H9 (cell line): ENCODE results near the gene SNRNP40. TPM values are rescaled to one million over a fixed set of nuclear protein-coding genes. Genes with fewer than 3 reads are reported as not detected.

Source experiments
- DNase-seq: peaks from one replicate; pipeline ENCODE4 v3.0.0-alpha.2; 2017
- H2AFZ ChIP-seq: one replicate; pipeline ENCODE4 v1.6.1; 2013; ENCODE audit warnings: mild to moderate bottlenecking, low read length, control low read depth, moderate library complexity
- H2AK5ac ChIP-seq: 2 replicates; pipeline ENCODE4 v1.6.1; 2013; ENCODE audit warnings: low read length, control low read depth, mixed read lengths; ENCODE audit not compliant: insufficient read length
- H2BK120ac ChIP-seq: one replicate; pipeline ENCODE4 v1.6.1; 2013; ENCODE audit warnings: low read depth, mild to moderate bottlenecking, low read length, control low read depth, inconsistent platforms; ENCODE audit not compliant: poor library complexity, severe bottlenecking
- H2BK12ac ChIP-seq: 2 replicates; pipeline ENCODE4 v1.6.1; 2013; ENCODE audit warnings: low read length, control low read depth, mixed read lengths, low read depth; ENCODE audit not compliant: insufficient read length
- H2BK15ac ChIP-seq: 2 replicates; pipeline ENCODE4 v1.6.1; 2013; ENCODE audit warnings: low read depth, low read length, control low read depth
- H2BK20ac ChIP-seq: one replicate; pipeline ENCODE4 v1.6.1; 2013; ENCODE audit warnings: low read depth, mild to moderate bottlenecking, low read length, control low read depth, inconsistent platforms; ENCODE audit not compliant: poor library complexity, severe bottlenecking
- H2BK5ac ChIP-seq: 2 replicates; pipeline ENCODE4 v1.6.1; 2013; ENCODE audit warnings: low read length, control low read depth, mixed read lengths; ENCODE audit not compliant: insufficient read length
- H3K14ac ChIP-seq: 2 replicates; pipeline ENCODE4 v1.6.1; 2013; ENCODE audit warnings: low read length, control low read depth; ENCODE audit not compliant: insufficient read depth
- H3K18ac ChIP-seq: 2 replicates; pipeline ENCODE4 v1.6.1; 2013; ENCODE audit warnings: low read depth, mild to moderate bottlenecking, mixed read lengths, low read length, control low read depth; ENCODE audit not compliant: insufficient read length
- H3K23ac ChIP-seq: 2 replicates; pipeline ENCODE4 v1.6.1; 2013; ENCODE audit warnings: low read length, control low read depth, mixed read lengths, low read depth; ENCODE audit not compliant: insufficient read length
- H3K23me2 ChIP-seq: 2 replicates; pipeline ENCODE4 v1.6.1; 2013; ENCODE audit warnings: low read depth, mild to moderate bottlenecking, mixed read lengths, low read length, control low read depth; ENCODE audit not compliant: insufficient read length, poor library complexity, severe bottlenecking
- H3K27ac ChIP-seq: 2 replicates; pipeline ENCODE4 v1.5.1; 2013; ENCODE audit warnings: low read length, control low read depth, mixed read lengths, low read depth; ENCODE audit not compliant: insufficient read length
- H3K27me3 ChIP-seq: 2 replicates; pipeline ENCODE4 v1.6.1; 2013; ENCODE audit warnings: low read length, control low read depth, inconsistent platforms; ENCODE audit not compliant: insufficient read depth
- H3K4ac ChIP-seq: 2 replicates; pipeline ENCODE4 v1.6.1; 2013; ENCODE audit warnings: low read depth, mild to moderate bottlenecking, control low read depth, inconsistent platforms, low read length, moderate library complexity
- H3K4me1 ChIP-seq: 2 replicates; pipeline ENCODE4 v1.6.1; 2013; ENCODE audit warnings: low read length, control low read depth, inconsistent platforms; ENCODE audit not compliant: insufficient read depth
- H3K4me2 ChIP-seq: 2 replicates; pipeline ENCODE4 v1.6.1; 2013; ENCODE audit warnings: low read length, control low read depth, mixed read lengths; ENCODE audit not compliant: insufficient read length, insufficient read depth
- H3K56ac ChIP-seq: 2 replicates; pipeline ENCODE4 v1.6.1; 2013; ENCODE audit warnings: low read depth, mild to moderate bottlenecking, mixed read lengths, low read length, control low read depth; ENCODE audit not compliant: insufficient read length
- H3K79me1 ChIP-seq: 2 replicates; pipeline ENCODE4 v1.6.1; 2013; ENCODE audit warnings: low read depth, mild to moderate bottlenecking, moderate library complexity, low read length, control low read depth, inconsistent platforms; ENCODE audit not compliant: insufficient read depth, poor library complexity, severe bottlenecking
- H3K79me2 ChIP-seq: 2 replicates; pipeline ENCODE4 v1.6.1; 2013; ENCODE audit warnings: low read length, control low read depth, inconsistent platforms; ENCODE audit not compliant: insufficient read depth
- H3K9ac ChIP-seq: 2 replicates; pipeline ENCODE4 v1.6.1; 2013; ENCODE audit warnings: low read length, control low read depth, mixed read lengths; ENCODE audit not compliant: insufficient read length; ENCODE audit errors: extremely low read depth
- H3K9me3 ChIP-seq: one replicate; pipeline ENCODE4 v1.6.1; 2013; ENCODE audit warnings: low read depth, low read length, inconsistent platforms; ENCODE audit not compliant: control insufficient read depth
- H3T11ph ChIP-seq: one replicate; pipeline ENCODE4 v1.6.1; 2013; ENCODE audit warnings: mild to moderate bottlenecking, low read length, control low read depth, inconsistent platforms
- H4K20me1 ChIP-seq: one replicate; pipeline ENCODE4 v1.6.1; 2013; ENCODE audit not compliant: control insufficient read depth, insufficient read length, insufficient read depth
- H4K5ac ChIP-seq: 2 replicates; pipeline ENCODE4 v1.6.1; 2013; ENCODE audit warnings: low read depth, mild to moderate bottlenecking, mixed read lengths, low read length, control low read depth; ENCODE audit not compliant: insufficient read length
- H4K8ac ChIP-seq: replicated peaks from 2 replicates; pipeline ENCODE4 v1.6.1; 2013; ENCODE audit warnings: low read length, control low read depth, mixed read lengths, low read depth; ENCODE audit not compliant: insufficient read length
- H4K91ac ChIP-seq: 2 replicates; pipeline ENCODE4 v1.6.1; 2013; ENCODE audit warnings: low read depth, mild to moderate bottlenecking, moderate library complexity, mixed read lengths, low read length, control low read depth; ENCODE audit not compliant: insufficient read length
- H3K27ac Mint-ChIP-seq, 3 experiments: 2 replicates in 2 of 3; 3 replicates in 1 of 3; pipeline ENCODE4 v1.8.0; 2020 to 2021; ENCODE audit warnings: mixed read lengths in 3 of 3, mild to moderate bottlenecking in 1 of 3, moderate library complexity in 1 of 3
- H3K27me3 Mint-ChIP-seq: 2 replicates; pipeline ENCODE4 v1.8.0; 2021; ENCODE audit warnings: low read depth, mild to moderate bottlenecking, moderate library complexity, mixed read lengths
- H3K36me3 Mint-ChIP-seq, 3 experiments: 2 replicates in 2 of 3; 3 replicates in 1 of 3; pipeline ENCODE4 v1.8.0; 2020 to 2021; ENCODE audit warnings: low read depth in 3 of 3, mixed read lengths in 3 of 3; ENCODE audit not compliant: insufficient read depth in 1 of 3
- H3K4me1 Mint-ChIP-seq, 2 experiments: 2 replicates each; pipeline ENCODE4 v1.8.0; 2020; ENCODE audit warnings: mixed read lengths in 2 of 2
- H3K4me3 Mint-ChIP-seq, 2 experiments: 2 replicates in 1 of 2; 3 replicates in 1 of 2; pipeline ENCODE4 v1.8.0; 2020 to 2021; ENCODE audit warnings: mild to moderate bottlenecking in 2 of 2, mixed read lengths in 2 of 2, moderate library complexity in 1 of 2
- H3K9me3 Mint-ChIP-seq, 2 experiments: 2 replicates in 1 of 2; 3 replicates in 1 of 2; pipeline ENCODE4 v1.8.0; 2020; ENCODE audit warnings: mild to moderate bottlenecking in 2 of 2, mixed read lengths in 2 of 2, moderate library complexity in 1 of 2
- CTCF ChIP-seq: fragments of 200-600 bp; sonication (generic); conservative IDR thresholded peaks from 3 replicates; pipeline ENCODE4 v1.8.0; 2021; ENCODE audit warnings: antibody characterized with exemption, mild to moderate bottlenecking
- WGBS: extraction: QIAGEN DNeasy Blood & Tissue Kit; methylation state at CpG from one replicate; pipeline ENCODE4 v1.1.7; 2013; ENCODE audit warnings: missing lambda C conversion rate, low lambda C conversion rate, mixed read lengths; ENCODE audit not compliant: insufficient read length; ENCODE audit errors: extremely low coverage; 5-methylcytosine and 5-hydroxymethylcytosine counted together
- total RNA-seq: library from RNA; stranded (reverse); gene quantifications from 2 replicates; pipeline ENCODE4 v1.2.1, GENCODE V29; 2021

Gene SNRNP40
- total RNA-seq, 1 experiment from 2014 or later = 132 TPM

GRCh38 chr1:31244326-31244725, 52.3 kb downstream of the SNRNP40 start:
- no peaks in the 10 kb centered on the region for H3K27me3 ChIP-seq
- H2BK5ac ChIP-seq = no peak overlapping the region
- no peaks in the 10 kb centered on the region for H3K9me3 ChIP-seq
- no peaks in the 10 kb centered on the region for H3K79me1 ChIP-seq
- no peak overlapping the region for H3K4me2 ChIP-seq
- H2AFZ ChIP-seq = no peak overlapping the region
- no peaks in the 10 kb centered on the region for H3K79me2 ChIP-seq
- H2BK20ac ChIP-seq = no peak overlapping the region
- no peak overlapping the region for H3K4ac ChIP-seq
- H3K27ac Mint-ChIP-seq = no peak overlapping the region
- TF ChIP-seq CTCF = no peak
- no peaks in the 10 kb centered on the region for H3K4me1 ChIP-seq
- no peak overlapping the region for H3K4me3 Mint-ChIP-seq
- no peak overlapping the region for H3K18ac ChIP-seq
- H3K14ac ChIP-seq = no peak overlapping the region; the same call in 1 of the 2 replicates
- H2BK12ac ChIP-seq = no peak overlapping the region
- no peaks in the 10 kb centered on the region for H3K9me3 Mint-ChIP-seq
- H3K9ac ChIP-seq = no peak overlapping the region
- H3K23ac ChIP-seq = no peak overlapping the region
- peaks cover 8% of the 10 kb centered on the region for H3K23me2 ChIP-seq
- no CpG with 5 or more reads among the region's 4 CpGs for WGBS
- H2AK5ac ChIP-seq = no peak overlapping the region
- H3T11ph ChIP-seq = no peak overlapping the region
- no peak overlapping the region for H3K56ac ChIP-seq
- DNase-seq = no peak
- H4K91ac ChIP-seq = no peak overlapping the region
- H2BK15ac ChIP-seq = no peak overlapping the region
- H4K5ac ChIP-seq = no peak overlapping the region
- no peak overlapping the region for H3K27ac ChIP-seq
- H3K36me3 Mint-ChIP-seq = no peaks in the 10 kb centered on the region
- peaks cover 16 to 20% of the 10 kb centered on the region in 2 experiments for H3K4me1 Mint-ChIP-seq
- no peak overlapping the region for H2BK120ac ChIP-seq
- H3K27me3 Mint-ChIP-seq = peaks cover 32% of the 10 kb centered on the region
- no peak overlapping the region for H4K8ac ChIP-seq
- H4K20me1 ChIP-seq = no peaks in the 10 kb centered on the region
